KMS-11 (cell line): ENCODE data around the gene SNRNP27.

Experiments
- H2AFZ ChIP-seq: fragments of 200-600 bp; sonication (generic); 2 replicates; pipeline ENCODE4 v1.6.1; 2016; ENCODE audit warnings: antibody characterized with exemption, mixed run types, low read depth
- H3K27ac ChIP-seq: fragments of 200-600 bp; sonication (generic); 2 replicates; pipeline ENCODE4 v1.6.1; 2016; ENCODE audit warnings: mild to moderate bottlenecking, mixed run types
- H3K27me3 ChIP-seq: fragments of 200-600 bp; sonication (generic); 2 replicates; pipeline ENCODE4 v1.6.1; 2017; ENCODE audit warnings: mild to moderate bottlenecking, low read depth, mixed run types, moderate library complexity; ENCODE audit not compliant: insufficient read depth
- H3K36me3 ChIP-seq: fragments of 200-600 bp; sonication (generic); 2 replicates; pipeline ENCODE4 v1.6.1; 2017; ENCODE audit warnings: mild to moderate bottlenecking, mixed run types; ENCODE audit not compliant: insufficient read depth
- H3K4me1 ChIP-seq: fragments of 200-600 bp; sonication (generic); 2 replicates; pipeline ENCODE4 v1.6.1; 2016; ENCODE audit warnings: mild to moderate bottlenecking, low read depth, mixed run types; ENCODE audit not compliant: poor library complexity, severe bottlenecking
- H3K4me2 ChIP-seq: fragments of 200-600 bp; sonication (generic); 2 replicates; pipeline ENCODE4 v1.7.0; 2016; ENCODE audit warnings: mild to moderate bottlenecking, mixed run types
- H3K4me3 ChIP-seq: fragments of 200-600 bp; sonication (generic); IDR thresholded peaks from 2 replicates; pipeline ENCODE4 v1.6.1; 2017; ENCODE audit warnings: low read depth, low read length, mixed read lengths; ENCODE audit not compliant: insufficient read depth
- H3K79me2 ChIP-seq: fragments of 200-600 bp; sonication (generic); 2 replicates; pipeline ENCODE4 v1.6.1; 2016; ENCODE audit warnings: low read depth, mixed run types; ENCODE audit not compliant: insufficient read depth
- H3K9ac ChIP-seq: fragments of 200-600 bp; sonication (generic); 2 replicates; pipeline ENCODE4 v1.6.1; 2016; ENCODE audit warnings: mild to moderate bottlenecking, mixed run types
- H4K20me1 ChIP-seq: fragments of 200-600 bp; sonication (generic); 2 replicates; pipeline ENCODE4 v1.6.1; 2016; ENCODE audit warnings: mild to moderate bottlenecking, mixed run types; ENCODE audit not compliant: insufficient read depth
- CTCF ChIP-seq: fragments of 200-600 bp; sonication (generic); conservative IDR thresholded peaks from 2 replicates; pipeline ENCODE4 v1.6.1; 2017; ENCODE audit warnings: low read depth, mild to moderate bottlenecking, antibody characterized with exemption, low read length, moderate library complexity, mixed read lengths

SNRNP27 gene

GRCh38 chr2:69893684-69894551 is at the start of gene SNRNP27:
SNRNP27 (plus strand) TSS chr2:69893956; CDS start chr2:69893985, 29 bp downstream.
- H2AFZ ChIP-seq: peak within 1 kb of the TSS; percentile 95
- peaks cover 26% of the 10 kb centered on the region for H3K79me2 ChIP-seq
- H3K9ac ChIP-seq: peak within 1 kb of the TSS; percentile 68; the same call in 1 of the 2 replicates
- H3K36me3 ChIP-seq: peaks cover 9% of the 10 kb centered on the region; the same call in 1 of the 2 replicates
- H3K27me3 ChIP-seq: no peaks in the 10 kb centered on the region
- peaks cover 12% of the 10 kb centered on the region for H3K4me1 ChIP-seq
- no peak for TF ChIP-seq CTCF
- H3K4me2 ChIP-seq: peak within 1 kb of the TSS; percentile 40
- peak within 1 kb of the TSS; percentile 98 for H3K4me3 ChIP-seq
- H4K20me1 ChIP-seq: no peaks in the 10 kb centered on the region
- peak within 1 kb of the TSS; percentile 43 for H3K27ac ChIP-seq

- Histone ChIP-seq H4K20me1 (no peaks in the 10 kb centered on the region), H3K4me2 (no peak overlapping the region)
These were observed 49.8 kb upstream of the SNRNP27 start for GRCh38 chr2:69843993-69844392.

GRCh38 chr2:69844560-69844959 is 49.2 kb upstream of the SNRNP27 start:
- Histone ChIP-seq H3K27ac (no peak overlapping the region), H4K20me1 (no peaks in the 10 kb centered on the region), H3K4me1 (no peaks in the 10 kb centered on the region), H3K79me2 (no peaks in the 10 kb centered on the region), H3K4me2 (no peak overlapping the region), H3K27me3 (no peaks in the 10 kb centered on the region), H3K9ac (no peak overlapping the region), H3K36me3 (no peaks in the 10 kb centered on the region), H3K4me3 (no peak overlapping the region), H2AFZ (no peak overlapping the region)
- no peak for TF ChIP-seq CTCF

More at GRCh38 chr2:69843993-69844392, 49.8 kb upstream of the SNRNP27 start:
- Histone ChIP-seq H2AFZ (no peak overlapping the region), H3K36me3 (no peaks in the 10 kb centered on the region), H3K27ac (no peak overlapping the region), H3K27me3 (no peaks in the 10 kb centered on the region), H3K4me3 (no peak overlapping the region), H3K79me2 (no peaks in the 10 kb centered on the region), H3K9ac (no peak overlapping the region), H3K4me1 (no peaks in the 10 kb centered on the region)
- no peak for TF ChIP-seq CTCF

GRCh38 chr2:69846182-69847067 is 47.3 kb upstream of the SNRNP27 start:
- Histone ChIP-seq H4K20me1 (no peaks in the 10 kb centered on the region), H3K4me2 (no peak overlapping the region), H3K36me3 (no peaks in the 10 kb centered on the region), H3K27ac (no peak overlapping the region), H3K9ac (no peak overlapping the region), H3K4me1 (no peaks in the 10 kb centered on the region), H2AFZ (no peak overlapping the region), H3K27me3 (no peaks in the 10 kb centered on the region), H3K4me3 (no peak overlapping the region), H3K79me2 (no peaks in the 10 kb centered on the region)
- TF ChIP-seq CTCF: no peak
